Endodermal cell (in vitro differentiated cells): ENCODE measurements around the gene ZNF740. TPM values are rescaled to one million over a fixed set of nuclear protein-coding genes. Genes with fewer than 3 reads are reported as not detected.

Experiments used
- DNase-seq: peaks from one replicate; pipeline ENCODE4 v3.0.0-alpha.2; 2017
- H3K27ac ChIP-seq: 2 replicates; pipeline ENCODE4 v1.5.1; 2013; ENCODE audit warnings: mild to moderate bottlenecking, low read depth, low read length, moderate library complexity
- H3K27me3 ChIP-seq: 2 replicates; pipeline ENCODE4 v1.6.1; 2013; ENCODE audit warnings: mild to moderate bottlenecking, low read length, moderate library complexity; ENCODE audit not compliant: insufficient read depth, control insufficient read depth, poor library complexity, severe bottlenecking
- H3K36me3 ChIP-seq: 2 replicates; pipeline ENCODE4 v1.7.0; 2013; ENCODE audit warnings: mild to moderate bottlenecking, low read length, moderate library complexity; ENCODE audit not compliant: control insufficient read depth, insufficient read depth
- H3K4me1 ChIP-seq: one replicate; pipeline ENCODE4 v1.7.0; 2013; ENCODE audit warnings: low read length; ENCODE audit not compliant: control insufficient read depth, insufficient read depth
- H3K4me3 ChIP-seq: 2 replicates; pipeline ENCODE4 v1.5.1; 2013; ENCODE audit warnings: mild to moderate bottlenecking, low read length, moderate library complexity
- H3K9ac ChIP-seq: 2 replicates; pipeline ENCODE4 v1.6.1; 2013; ENCODE audit warnings: mild to moderate bottlenecking, low read length, moderate library complexity; ENCODE audit not compliant: poor library complexity, severe bottlenecking; ENCODE audit errors: extremely low read depth
- H3K9me3 ChIP-seq: 2 replicates; pipeline ENCODE4 v1.6.1; 2013; ENCODE audit warnings: mild to moderate bottlenecking, low read length, moderate library complexity; ENCODE audit not compliant: control insufficient read depth
- H3K27ac Mint-ChIP-seq: 2 replicates; pipeline ENCODE4 v1.8.0; 2020; ENCODE audit warnings: mixed read lengths
- H3K27me3 Mint-ChIP-seq: 2 replicates; pipeline ENCODE4 v1.8.0; 2021; ENCODE audit warnings: mild to moderate bottlenecking, mixed read lengths; ENCODE audit not compliant: insufficient read depth
- H3K36me3 Mint-ChIP-seq: 2 replicates; pipeline ENCODE4 v1.8.0; 2020; ENCODE audit warnings: low read depth, mixed read lengths
- H3K4me1 Mint-ChIP-seq: 2 replicates; pipeline ENCODE4 v1.8.0; 2020; ENCODE audit warnings: mixed read lengths
- H3K4me3 Mint-ChIP-seq: 2 replicates; pipeline ENCODE4 v1.8.0; 2020; ENCODE audit warnings: mild to moderate bottlenecking, moderate library complexity, mixed read lengths
- H3K9me3 Mint-ChIP-seq: 2 replicates; pipeline ENCODE4 v1.8.0; 2020; ENCODE audit warnings: mild to moderate bottlenecking, mixed read lengths
- WGBS, 2 experiments: methylation state at CpG; one replicate each; pipeline versions ENCODE4 v1.1.5 to v1.1.7; 2013; ENCODE audit warnings: missing lambda C conversion rate in 2 of 2, mixed read lengths in 1 of 2; ENCODE audit not compliant: insufficient coverage in 1 of 2, insufficient read length in 1 of 2; 5-methylcytosine and 5-hydroxymethylcytosine counted together
- total RNA-seq, 2 donors: library from RNA; stranded (reverse); fragmentation: NEBNext Ultra II Directional in 1 of 2; extraction: Animal tissue kit (Norgen Biotek cat#: 25700) in 1 of 2; gene quantifications; 2 replicates in 1 of 2; 3 replicates in 1 of 2; pipeline ENCODE4 v1.2.1, GENCODE V29; 2021
- TF ChIP-seq, protein P1 (sequence below): fragments of 200-600 bp; sonication (generic); conservative IDR thresholded peaks from 2 replicates; pipeline ENCODE4 v1.5.0; 2021; ENCODE audit warnings: antibody characterized with exemption, mild to moderate bottlenecking

Gene ZNF740
- total RNA-seq, 2 donors from 2014 or later, result 54.0 to 54.6 TPM

DNA sequence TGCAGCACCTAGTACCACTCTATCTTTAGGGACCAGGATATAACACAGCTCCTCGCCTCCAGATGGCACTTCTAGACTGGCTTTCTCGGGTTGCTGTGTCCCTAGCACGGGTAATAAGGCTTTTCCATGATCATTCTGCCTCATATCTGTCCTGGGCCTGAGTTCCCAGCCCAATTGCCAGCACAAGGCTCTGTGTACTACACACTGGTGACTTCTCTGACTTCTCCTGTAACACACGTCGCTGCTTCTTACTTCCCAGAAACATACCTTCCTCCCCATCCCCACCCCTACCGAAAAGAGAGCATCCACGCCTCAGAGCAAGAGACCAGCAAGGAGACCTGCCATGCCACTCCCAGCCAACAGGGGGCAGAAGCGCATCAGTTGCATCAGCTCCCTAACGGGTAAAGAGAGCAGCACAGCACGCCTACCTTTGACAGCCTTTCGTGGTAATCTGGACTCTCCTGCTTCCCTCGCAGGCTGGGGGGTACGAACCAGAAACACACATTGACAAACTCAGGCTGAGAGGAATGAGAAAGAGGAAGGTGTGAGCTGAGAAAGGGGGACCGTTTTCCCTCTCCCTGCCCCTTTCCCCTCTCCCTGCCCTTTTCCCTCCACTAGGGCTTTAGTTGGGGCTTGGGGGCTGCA lies 21.2 kb upstream of the ZNF740 start:
- H3K27me3 Mint-ChIP-seq, result peaks cover 40% of the 10 kb centered on the region
- DNase-seq, result peak; percentile 99
- H3K4me3 Mint-ChIP-seq, result no peak overlapping the region
- no peak overlapping the region for H3K27ac Mint-ChIP-seq
- Histone ChIP-seq H3K4me3 (no peak overlapping the region), H3K9me3 (no peaks in the 10 kb centered on the region), H3K9ac (no peak overlapping the region), H3K36me3 (no peaks in the 10 kb centered on the region), H3K27ac (no peak overlapping the region), H3K4me1 (no peaks in the 10 kb centered on the region), H3K27me3 (no peaks in the 10 kb centered on the region)
- TF ChIP-seq, protein P1, sequence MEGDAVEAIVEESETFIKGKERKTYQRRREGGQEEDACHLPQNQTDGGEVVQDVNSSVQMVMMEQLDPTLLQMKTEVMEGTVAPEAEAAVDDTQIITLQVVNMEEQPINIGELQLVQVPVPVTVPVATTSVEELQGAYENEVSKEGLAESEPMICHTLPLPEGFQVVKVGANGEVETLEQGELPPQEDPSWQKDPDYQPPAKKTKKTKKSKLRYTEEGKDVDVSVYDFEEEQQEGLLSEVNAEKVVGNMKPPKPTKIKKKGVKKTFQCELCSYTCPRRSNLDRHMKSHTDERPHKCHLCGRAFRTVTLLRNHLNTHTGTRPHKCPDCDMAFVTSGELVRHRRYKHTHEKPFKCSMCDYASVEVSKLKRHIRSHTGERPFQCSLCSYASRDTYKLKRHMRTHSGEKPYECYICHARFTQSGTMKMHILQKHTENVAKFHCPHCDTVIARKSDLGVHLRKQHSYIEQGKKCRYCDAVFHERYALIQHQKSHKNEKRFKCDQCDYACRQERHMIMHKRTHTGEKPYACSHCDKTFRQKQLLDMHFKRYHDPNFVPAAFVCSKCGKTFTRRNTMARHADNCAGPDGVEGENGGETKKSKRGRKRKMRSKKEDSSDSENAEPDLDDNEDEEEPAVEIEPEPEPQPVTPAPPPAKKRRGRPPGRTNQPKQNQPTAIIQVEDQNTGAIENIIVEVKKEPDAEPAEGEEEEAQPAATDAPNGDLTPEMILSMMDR, result peak; percentile 97
- H3K9me3 Mint-ChIP-seq, result no peaks in the 10 kb centered on the region
- H3K36me3 Mint-ChIP-seq, result peaks cover 1% of the 10 kb centered on the region
- H3K4me1 Mint-ChIP-seq, result peaks cover 6% of the 10 kb centered on the region
- 21 to 27% methylated on average over 7 to 13 of the region's 14 CpGs for WGBS, 2 experiments

GRCh38 chr12:53160000-53160399 lies 20.5 kb upstream of the ZNF740 start:
- Histone ChIP-seq H3K4me3 (no peak overlapping the region), H3K27ac (no peak overlapping the region), H3K27me3 (no peaks in the 10 kb centered on the region), H3K9me3 (no peaks in the 10 kb centered on the region), H3K4me1 (no peaks in the 10 kb centered on the region), H3K9ac (no peak overlapping the region), H3K36me3 (no peaks in the 10 kb centered on the region)
- peak; percentile 62 for DNase-seq
- peaks cover 2% of the 10 kb centered on the region for H3K36me3 Mint-ChIP-seq
- no peak overlapping the region for H3K4me3 Mint-ChIP-seq
- H3K27me3 Mint-ChIP-seq, result peaks cover 40% of the 10 kb centered on the region
- TF ChIP-seq, protein P1, result no peak
- WGBS, 2 experiments, result 88 to 100% methylated on average over 2 to 16 of the region's 16 CpGs
- H3K9me3 Mint-ChIP-seq, result no peaks in the 10 kb centered on the region
- peaks cover 6% of the 10 kb centered on the region for H3K4me1 Mint-ChIP-seq
- no peak overlapping the region for H3K27ac Mint-ChIP-seq

GRCh38 chr12:53160673-53161072 lies 19.8 kb upstream of the ZNF740 start:
- no peaks in the 10 kb centered on the region for H3K27me3 ChIP-seq
- H3K27me3 Mint-ChIP-seq, result peaks cover 38% of the 10 kb centered on the region
- peaks cover 2% of the 10 kb centered on the region for H3K36me3 Mint-ChIP-seq
- no peak overlapping the region for H3K4me3 ChIP-seq
- TF ChIP-seq, protein P1, result no peak
- no peaks in the 10 kb centered on the region for H3K9me3 Mint-ChIP-seq
- peaks cover 6% of the 10 kb centered on the region for H3K4me1 Mint-ChIP-seq
- no peak overlapping the region for H3K4me3 Mint-ChIP-seq
- H3K9ac ChIP-seq, result no peak overlapping the region
- no peak overlapping the region for H3K27ac ChIP-seq
- WGBS, 2 experiments, result 80 to 92% methylated on average over 2 of the region's 2 CpGs
- no peaks in the 10 kb centered on the region for H3K4me1 ChIP-seq
- H3K36me3 ChIP-seq, result peaks cover under 1% of the 10 kb centered on the region
- DNase-seq, result no peak
- H3K27ac Mint-ChIP-seq, result no peak overlapping the region
- no peaks in the 10 kb centered on the region for H3K9me3 ChIP-seq
